GM12878 (cell line): ENCODE measurements around the gene FAM163A.

Source experiments
- CREB1 ChIP-seq: IDR thresholded peaks from 2 replicates; pipeline ENCODE4 v1.6.1; 2012; ENCODE audit warnings: low read depth, mild to moderate bottlenecking, inconsistent platforms
- CTCF ChIP-seq, 3 experiments: IDR thresholded peaks in 2 of 3; conservative IDR thresholded peaks in 1 of 3; 2 replicates each; pipeline ENCODE4 v1.5.1; 2011; ENCODE audit warnings: low read depth in 3 of 3, low read length in 3 of 3, mild to moderate bottlenecking in 3 of 3, control low read depth in 2 of 3, moderate library complexity in 2 of 3, inconsistent platforms in 1 of 3, mixed read lengths in 1 of 3; ENCODE audit not compliant: control insufficient read depth in 2 of 3, insufficient read depth in 1 of 3; ENCODE audit errors: extremely low read depth in 1 of 3
- KAT2A ChIP-seq: conservative IDR thresholded peaks from 2 replicates; pipeline ENCODE4 v1.6.1; 2011; ENCODE audit warnings: low read depth, low read length; ENCODE audit not compliant: control insufficient read depth
- SRF ChIP-seq, 2 experiments: IDR thresholded peaks; 2 replicates each; pipeline ENCODE4 v1.6.1; 2011; ENCODE audit warnings: low read depth in 2 of 2, low read length in 2 of 2, mild to moderate bottlenecking in 1 of 2, moderate library complexity in 1 of 2
- USF2 ChIP-seq: IDR thresholded peaks from 2 replicates; pipeline ENCODE4 v1.6.1; 2011; ENCODE audit warnings: low read depth, low read length, improper control_type of control experiment, borderline replicate concordance

GRCh38 chr1:179714623-179715022 lies 28.5 kb upstream of the FAM163A start:
- no peak for TF ChIP-seq SRF (IDR thresholded peaks at IDR 0.05; ENCODE audit: low read depth in 2 of 2, low read length in 2 of 2)
- TF ChIP-seq CTCF (IDR thresholded peaks at IDR 0.05 in 2 of 3, conservative IDR thresholded peaks at IDR 0.05 in 1 of 3; ENCODE audit: control insufficient read depth in 2 of 3, extremely low read depth in 1 of 3, insufficient read depth in 1 of 3, low read depth in 3 of 3, low read length in 3 of 3), result no peak
- no peak for TF ChIP-seq CREB1
- no peak for TF ChIP-seq USF2
- no peak for TF ChIP-seq KAT2A
